DMS53 treated with DMSO at 0.1 percent for 48 hours (cell line): Measurements from ENCODE around the gene KIF1B.
"Not testable (repeated sequence)": the region's sequence is repeated elsewhere in the genome, so short reads cannot be mapped to it uniquely, and the experiment has no call there.

ENCODE experiments used
- DNase-seq: peaks from one replicate; lab custom pipeline; 2025; ENCODE audit not compliant: unreplicated experiment; lab: John Stamatoyannopoulos, UW

KIF1B gene

DNA sequence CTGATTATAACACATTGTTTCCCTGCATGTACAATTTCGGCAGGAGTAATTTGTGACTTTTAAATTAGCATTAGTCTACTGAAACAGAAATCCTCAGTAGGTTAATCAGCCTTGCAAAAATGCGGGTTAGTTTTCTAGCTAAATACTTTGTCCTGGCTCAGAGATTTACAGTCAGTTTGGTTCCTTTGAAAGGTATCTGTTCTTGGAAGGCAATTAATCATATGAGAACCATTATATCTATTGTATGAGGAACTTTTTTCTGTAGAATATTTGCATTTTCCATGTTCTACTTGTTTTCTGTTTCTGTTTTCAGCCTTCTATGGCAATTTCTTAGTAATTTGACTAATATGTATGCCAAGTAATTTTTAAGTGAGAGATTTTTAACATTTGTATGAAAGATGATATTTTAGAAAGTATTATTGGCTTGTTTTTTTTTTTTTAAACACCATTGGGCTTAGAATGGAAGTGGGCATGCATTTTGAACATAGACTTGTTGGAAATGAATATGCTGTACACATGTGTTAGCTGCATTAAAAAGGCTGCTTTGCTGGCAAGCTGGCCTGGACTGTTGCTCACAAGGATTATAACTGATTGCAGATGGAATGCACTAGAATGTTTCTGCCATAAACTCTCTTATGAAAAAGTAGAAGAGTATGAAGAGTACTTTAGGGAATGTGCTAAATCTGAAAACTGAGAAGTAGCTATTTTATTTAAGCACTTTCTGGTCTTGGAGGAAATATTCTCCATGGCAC is 26.2 kb downstream of the KIF1B start:
- no peak for DNase-seq

DNA sequence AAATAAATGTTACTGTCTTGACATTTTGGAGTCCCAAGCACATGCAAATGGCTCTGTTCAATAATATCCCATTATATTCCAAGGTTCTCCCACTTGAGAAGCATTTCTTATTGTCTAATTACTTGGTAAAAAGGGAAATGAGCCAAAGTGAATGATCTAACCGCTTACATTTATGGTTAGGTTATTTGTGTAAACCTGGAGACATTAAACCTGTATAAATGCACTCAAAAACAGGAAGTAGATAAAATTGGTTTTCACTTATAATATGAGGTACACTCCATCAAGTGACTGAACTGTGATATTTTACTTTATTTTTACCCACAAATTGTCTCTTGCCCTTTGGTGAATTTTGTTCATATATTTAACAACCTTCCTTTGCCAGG is 26.8 kb downstream of the KIF1B start:
- DNase-seq, result no peak

DNA sequence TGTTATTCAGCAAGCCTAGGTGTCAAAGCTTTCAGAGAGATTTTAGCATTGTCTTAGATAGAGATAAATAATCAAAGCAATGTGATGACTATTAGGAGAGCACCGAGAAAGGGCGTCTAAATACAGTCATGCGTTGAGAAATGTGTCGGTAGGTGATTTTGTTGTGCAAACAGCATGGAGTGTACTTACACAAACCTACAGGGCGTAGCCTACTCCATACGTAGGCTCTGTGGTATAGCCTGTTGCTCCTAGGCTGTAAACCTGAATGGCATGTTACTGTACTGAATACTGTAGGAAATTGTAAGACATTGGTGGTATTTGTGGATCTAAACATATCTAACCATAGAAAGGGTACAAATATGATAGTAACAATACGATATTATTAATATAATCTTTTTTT is 31.8 kb downstream of the KIF1B start:
- no peak for DNase-seq

DNA sequence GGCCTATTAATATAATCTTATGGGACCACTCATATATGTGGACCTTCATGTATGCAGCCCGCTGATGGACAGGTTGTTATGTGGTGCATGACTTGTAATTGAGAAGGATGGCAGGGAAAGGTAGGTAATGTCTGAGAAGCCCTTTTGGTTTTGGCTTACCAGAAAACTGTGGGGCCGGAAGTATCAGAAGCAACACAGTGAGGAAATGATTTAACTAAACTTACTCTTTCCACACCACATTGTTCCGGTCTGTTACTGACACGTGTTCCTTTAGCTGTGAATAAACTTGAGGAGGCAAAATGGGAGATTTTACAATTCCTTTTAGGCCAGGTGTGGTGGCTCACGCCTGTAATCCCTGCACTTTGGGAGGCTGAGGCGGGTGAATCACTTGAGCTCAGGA is 32.4 kb downstream of the KIF1B start:
- no peak for DNase-seq

DNA sequence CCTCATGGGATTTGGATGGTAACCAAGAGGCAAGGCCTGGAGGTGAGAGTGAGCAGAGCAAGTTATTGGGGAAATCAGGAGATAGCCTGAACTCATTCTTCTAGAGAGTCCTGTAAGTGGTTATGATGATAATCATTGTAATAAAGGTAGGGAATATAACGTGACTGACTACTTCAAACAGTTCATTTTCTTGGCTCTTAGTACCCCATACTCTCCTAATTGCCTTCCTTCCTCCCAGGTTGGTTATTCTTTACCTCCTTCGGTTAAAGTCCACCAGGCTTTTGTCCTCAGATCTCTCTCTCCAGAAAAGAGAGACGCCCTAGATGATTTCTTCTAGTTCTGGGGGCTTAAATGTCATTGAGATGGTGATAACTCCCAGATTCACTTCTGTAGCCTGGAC is 35.3 kb downstream of the KIF1B start:
- no peak for DNase-seq

DNA sequence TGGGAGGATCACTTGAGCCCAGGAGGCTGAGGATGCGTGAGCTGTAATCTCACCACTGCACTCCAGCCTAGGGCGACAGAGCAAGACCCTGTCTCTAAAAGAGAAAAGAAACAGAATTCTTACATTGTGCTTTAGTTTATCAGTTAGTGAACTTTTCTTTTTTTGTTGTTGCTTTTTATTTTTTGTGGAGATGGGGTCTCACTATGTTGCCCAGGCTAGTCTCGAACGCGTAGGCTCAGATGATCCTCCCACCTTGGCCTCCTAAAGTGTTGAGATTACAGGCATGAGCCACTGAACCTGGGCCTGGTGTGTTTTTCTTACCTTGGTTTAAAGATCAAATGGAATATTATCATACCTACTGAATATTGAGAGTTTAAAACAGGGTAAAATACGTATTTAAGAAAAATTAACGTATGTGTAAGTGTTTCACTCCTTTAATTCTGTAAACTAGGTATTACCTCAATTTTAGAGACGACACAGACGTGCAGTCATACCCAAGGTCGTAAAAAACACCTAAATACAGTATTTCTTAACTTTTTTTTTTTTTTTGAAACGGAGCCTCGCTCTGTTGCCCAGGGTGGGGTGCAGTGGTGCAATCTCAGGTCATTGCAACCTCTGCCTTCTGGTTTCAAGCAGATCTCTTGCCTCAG is 39.6 kb downstream of the KIF1B start:
- no peak for DNase-seq

DNA sequence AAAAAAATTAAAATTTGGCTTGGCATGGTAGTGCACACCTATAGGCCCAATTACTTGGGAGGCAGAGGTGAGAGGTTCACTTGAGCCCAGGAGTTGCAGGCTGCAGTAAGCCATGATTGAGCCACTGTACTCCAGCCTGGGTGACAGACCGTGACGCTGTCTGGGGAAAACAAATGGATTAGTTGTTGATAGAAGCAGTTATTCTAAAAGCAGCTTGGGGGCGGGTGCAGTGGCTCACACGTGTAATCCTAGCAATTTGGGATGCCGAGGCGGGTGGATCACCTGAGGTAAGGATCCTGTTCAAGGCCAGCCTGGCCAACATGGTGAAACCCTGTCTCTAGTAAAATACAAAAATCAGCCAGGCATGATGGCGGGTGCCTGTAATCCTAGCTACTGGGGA is 40.3 kb downstream of the KIF1B start:
- DNase-seq, result no peak

DNA sequence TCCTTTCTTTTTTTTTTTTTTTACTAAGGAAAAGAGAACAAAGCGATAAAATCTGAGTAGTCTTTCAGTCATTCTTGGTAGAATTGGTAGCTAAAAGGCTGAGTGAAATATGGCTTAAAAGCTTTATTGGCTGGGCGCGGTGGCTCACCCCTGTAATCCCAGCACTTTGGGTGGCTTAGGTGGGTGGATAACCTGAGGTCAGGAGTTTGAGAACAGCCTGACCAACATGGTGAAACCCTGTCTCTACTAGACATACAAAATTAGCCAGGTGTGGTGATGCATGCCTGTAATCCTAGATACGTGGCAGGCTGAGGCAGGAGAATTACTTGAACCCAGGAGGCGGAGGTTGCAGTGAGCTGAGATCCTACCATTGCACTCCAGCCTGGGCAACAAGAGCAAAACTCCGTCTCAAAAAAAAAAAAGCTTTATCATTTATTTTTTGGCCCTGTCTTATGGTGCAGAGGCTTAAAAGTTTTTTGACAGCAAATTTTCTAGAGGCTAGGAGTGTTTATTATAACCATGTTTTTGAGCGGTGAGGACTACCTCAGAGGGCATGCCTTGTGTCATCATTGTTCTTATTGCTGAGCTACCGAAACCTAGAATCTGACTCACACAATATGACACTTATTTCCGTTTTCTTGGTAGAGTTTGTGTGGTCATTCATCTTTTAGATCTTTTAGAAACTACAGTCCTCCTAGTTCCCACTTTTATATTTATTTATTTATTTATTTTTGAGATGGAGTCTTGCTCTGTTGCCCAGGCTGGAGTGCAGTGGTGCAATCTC is 41.1 kb downstream of the KIF1B start:
- DNase-seq, result not testable (repeated sequence)

DNA sequence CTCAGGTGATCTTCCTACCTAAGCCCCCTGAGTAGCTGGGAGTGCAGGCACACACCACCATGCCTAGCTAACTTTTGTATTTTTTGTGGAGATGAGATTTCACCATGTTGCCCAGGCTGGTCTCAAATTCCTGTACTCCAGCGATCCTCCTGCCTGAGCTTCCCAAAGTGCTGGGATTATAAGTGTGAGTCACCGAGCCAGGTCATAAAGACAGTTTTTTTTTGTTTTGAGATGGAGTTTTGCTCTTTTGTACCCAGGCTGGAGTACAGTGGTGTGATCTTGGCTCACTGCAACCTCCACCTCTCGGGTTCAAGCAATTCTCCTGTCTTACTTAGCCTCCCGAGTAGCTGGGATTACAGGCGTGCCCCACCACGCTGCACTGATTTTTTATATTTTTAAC is 42.1 kb downstream of the KIF1B start:
- no peak for DNase-seq

DNA sequence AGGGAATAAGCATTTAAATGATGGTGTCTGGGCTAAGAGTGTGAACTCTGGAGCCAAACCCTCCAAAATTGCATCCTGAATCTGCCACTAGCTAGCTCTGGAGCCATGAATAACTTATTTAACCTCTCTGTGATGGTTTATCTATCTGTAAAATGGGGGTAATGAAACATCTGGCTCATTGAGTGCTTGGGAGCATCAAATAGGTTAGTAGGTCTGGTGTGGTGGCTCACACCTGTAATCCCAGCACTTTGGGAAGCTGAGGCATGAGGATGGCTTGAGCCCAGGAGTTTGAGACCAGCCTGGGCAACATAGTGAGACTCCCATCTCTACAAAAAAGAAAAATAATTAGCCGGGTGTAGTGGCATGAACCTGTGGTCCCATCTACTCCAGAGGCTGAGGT is 42.8 kb downstream of the KIF1B start:
- no peak for DNase-seq

DNA sequence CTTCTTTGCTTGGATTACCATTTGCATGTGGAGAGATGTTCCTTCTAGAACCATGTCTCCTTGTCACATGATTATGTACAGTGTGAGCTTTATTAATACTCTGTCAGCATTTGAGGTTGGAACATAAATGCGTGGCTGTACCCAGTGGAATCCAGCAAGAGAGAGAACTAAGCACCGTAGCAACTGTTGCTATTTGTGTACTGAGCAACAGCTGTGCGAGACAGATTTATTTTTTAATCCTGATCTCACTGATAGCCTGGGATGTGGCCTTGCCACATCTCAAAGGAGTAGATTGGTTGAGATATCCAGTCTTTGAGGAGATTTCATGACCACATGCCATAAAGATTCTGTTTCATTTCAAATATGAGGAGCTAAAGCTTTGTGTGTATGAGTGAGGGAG is 43.4 kb downstream of the KIF1B start:
- no peak for DNase-seq

DNA sequence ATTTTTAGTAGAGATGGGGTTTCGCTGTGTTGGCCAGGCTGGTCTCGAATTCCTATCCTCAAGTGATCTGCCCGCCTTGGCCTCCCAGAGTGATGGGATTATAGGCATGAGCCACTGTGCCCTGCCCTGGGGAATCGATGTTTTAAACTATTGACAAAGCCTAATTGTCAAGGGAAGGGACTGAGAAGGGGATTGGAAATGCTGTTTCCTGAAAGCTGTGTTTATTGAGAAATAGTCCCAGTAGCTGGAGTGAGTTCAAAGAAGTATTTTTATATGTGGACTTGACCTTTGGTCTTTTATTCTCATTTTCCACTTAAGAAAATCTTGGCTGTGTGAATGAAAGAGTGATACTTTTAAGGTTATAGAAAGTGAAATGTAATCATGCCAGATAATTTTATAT is 47.5 kb downstream of the KIF1B start:
- no peak for DNase-seq

DNA sequence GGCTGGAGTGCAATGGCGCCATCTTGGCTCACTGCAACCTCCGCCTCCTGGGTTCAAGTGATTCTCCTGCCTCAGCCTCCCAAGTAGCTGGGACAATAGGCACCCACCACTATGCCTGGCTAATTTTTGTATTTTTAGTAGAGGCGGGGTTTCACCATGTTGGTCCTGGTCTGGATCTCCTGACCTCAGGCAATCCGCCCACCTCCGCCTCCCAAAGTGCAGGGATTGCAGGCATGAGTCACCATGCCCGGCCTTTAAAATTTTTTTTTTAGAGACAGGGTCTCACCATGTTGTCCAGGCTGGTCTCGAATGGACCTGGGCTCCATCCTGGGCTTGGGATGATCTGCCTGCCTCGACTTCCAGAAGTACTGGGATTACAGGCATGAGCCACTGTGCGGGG is 49.2 kb downstream of the KIF1B start:
- DNase-seq, result not testable (repeated sequence)

DNA sequence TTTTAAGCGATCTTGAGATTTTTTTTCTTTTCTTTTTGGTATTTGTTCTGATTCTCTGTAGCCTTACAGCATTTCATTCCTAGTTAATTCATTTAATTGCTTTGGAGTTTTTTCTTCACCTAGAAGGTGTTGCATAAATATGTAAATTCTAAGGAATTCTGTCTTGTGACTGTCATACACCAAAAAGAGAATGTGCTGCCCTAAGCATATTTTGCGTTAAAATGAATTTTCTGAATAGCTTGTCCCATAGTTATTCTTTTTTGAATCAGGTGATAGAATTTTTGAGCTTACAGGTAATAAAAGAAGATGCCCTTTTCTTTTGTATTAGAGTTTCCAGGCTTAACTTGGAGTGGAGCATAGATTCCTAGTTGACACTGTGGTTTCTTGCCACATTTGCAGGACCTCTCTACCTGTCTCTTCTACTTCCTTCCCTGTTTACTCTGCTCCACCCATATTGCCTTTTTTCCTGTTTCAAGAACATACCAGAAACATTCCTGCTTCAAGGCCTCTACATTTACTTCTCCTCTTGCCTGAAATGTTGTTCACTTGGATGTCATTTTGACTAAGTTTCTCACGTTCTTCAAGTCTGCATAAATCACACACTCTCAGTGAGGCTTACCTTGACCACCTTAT is 53.2 kb downstream of the KIF1B start:
- no peak for DNase-seq

DNA sequence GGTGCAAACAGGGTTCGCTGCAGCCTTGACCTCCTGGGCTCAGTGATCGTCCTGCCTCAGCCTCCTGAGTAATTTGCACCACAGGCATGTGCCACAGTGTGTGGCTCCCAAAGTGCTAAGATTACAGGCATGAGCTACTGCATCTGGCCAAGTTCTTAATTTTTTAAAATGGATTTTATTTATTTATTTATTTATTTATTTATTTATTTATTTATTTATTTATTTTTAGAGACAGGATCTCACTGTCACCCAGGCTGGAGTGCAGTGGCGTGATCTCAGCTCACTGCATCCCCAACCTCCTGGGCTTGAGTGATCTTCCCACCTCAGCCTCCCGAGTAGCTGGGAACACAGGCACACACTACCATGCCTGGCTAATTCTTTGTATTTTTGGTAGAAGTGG is 54.7 kb downstream of the KIF1B start:
- DNase-seq, result no peak

DNA sequence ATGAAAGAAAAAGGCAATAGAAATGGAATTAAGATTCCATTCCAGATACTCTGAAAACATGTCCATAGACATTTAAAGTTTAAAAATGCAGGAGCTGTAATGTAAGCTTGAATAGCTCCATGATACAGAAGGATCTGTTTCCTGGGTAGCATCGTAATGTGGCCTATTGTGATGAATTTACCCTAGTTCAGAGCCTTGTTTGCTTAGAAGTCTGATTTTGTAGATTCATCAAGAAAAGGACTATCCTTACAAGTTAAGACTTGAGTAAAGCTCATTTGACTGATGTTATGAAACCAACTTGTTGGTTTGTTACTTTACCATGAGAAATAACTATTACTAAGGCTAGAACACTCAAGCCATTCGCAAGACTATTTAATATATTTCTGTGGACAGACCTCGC is 55.5 kb downstream of the KIF1B start:
- no peak for DNase-seq

DNA sequence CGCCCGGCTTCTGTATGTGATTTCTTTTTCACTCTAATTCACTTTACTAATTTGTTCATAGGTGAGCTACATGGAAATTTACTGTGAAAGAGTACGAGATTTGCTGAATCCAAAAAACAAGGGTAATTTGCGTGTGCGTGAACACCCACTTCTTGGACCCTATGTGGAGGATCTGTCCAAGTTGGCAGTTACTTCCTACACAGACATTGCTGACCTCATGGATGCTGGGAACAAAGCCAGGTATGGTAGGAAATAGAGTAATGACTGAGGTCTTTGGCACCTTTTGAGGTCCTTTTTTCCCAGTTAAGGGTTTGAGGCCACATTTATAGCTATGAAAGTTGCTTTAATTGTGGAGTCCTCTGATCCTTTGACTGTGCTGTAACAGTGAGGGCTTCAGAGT is 56.9 kb downstream of the KIF1B start:
- no peak for DNase-seq

DNA sequence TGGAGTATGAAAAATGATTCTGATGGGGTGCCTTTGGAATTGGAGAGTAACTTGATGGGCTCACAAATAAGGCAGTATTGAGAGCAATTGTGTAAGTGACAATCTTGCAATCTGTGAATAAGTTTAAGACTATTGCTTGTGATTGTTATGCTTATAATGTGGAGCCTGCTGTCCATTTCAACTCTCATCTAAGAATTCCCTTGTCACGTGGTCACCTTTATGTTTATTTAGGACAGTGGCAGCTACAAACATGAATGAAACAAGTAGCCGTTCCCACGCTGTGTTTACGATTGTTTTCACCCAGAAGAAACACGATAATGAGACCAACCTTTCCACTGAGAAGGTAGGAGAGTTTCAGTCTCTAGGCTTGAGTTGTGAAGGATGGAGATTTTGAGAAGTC is 57.6 kb downstream of the KIF1B start:
- DNase-seq, result no peak

DNA sequence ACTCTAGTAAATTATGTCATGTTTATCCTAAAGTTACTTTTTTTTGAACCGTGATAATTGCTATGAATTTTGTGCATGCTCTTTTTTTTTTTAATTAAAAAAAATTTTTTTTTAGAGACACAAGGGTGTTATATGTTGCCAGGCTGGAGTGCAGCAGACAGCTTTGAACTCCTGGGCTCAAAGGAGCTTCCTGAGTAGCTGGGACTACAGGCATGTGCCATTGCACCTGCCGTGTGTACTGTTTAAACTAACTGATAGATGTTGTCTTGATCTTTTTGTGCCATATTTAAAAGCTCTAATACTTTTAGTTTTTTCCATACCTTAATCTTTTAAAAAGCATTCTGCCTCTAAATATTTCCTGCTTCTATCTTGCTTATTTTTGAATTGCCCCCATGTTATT is 60.7 kb downstream of the KIF1B start:
- no peak for DNase-seq

DNA sequence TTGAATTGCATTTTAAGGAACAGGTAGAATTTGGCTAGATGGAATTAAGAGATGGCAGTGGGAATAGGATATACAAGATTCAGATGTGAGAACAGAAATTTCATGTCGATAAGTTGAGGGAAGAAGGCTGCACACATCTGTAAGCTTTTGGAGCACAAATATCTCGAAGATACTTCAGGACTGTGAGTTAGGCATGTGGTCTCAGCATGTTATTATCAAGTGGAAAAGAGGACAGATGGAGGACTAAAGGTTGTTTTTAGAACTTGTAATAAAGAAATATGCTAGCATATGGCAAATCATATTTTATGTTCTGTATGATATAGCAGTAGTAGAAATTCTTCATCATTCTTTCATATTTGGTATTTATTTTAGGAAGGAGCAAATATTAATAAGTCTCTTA is 61.5 kb downstream of the KIF1B start:
- no peak for DNase-seq

DNA sequence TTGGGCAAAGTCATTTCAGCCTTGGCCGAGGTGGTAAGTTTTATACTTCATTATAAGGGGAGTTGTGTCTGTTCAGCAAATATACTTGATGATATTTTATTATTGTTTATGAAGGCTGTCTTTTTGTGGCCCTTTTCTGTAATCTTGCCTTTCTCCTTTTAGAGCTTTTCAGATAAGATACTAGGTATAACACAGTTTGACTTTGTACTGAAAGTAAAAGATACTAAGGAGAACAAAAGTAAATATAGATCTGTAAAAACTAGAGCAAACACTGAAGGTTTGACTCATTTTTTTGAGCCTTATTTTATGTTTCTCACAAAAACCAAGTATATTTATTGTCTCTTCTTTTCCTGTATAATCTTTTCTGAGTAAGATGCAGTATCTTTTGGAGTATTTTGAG is 61.9 kb downstream of the KIF1B start:
- DNase-seq, result no peak

DNA sequence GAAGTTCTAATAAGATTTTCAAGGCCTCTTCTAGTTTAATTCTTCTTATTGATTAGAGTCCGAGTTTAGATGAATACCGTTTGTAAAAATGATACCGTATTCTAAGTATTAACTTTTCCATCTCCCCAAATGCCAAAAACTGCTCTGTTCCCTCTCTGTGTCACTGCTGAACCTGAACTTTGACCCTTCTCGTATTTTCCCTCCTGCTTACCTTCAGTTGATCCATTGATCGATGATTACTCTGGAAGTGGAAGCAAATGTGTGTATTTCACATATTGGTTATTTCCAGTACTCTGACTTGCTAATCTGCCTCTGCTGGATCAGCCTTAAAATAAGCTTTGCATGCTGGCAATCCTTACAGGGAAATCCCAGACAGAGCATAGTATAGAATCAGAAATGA is 68.5 kb downstream of the KIF1B start:
- no peak for DNase-seq
